ENCODE measurements around the gene C2CD3.
"Not testable (repeated sequence)": the region's sequence is repeated elsewhere in the genome, so short reads cannot be mapped to it uniquely, and the experiment has no call there.

C2CD3 gene

DNA sequence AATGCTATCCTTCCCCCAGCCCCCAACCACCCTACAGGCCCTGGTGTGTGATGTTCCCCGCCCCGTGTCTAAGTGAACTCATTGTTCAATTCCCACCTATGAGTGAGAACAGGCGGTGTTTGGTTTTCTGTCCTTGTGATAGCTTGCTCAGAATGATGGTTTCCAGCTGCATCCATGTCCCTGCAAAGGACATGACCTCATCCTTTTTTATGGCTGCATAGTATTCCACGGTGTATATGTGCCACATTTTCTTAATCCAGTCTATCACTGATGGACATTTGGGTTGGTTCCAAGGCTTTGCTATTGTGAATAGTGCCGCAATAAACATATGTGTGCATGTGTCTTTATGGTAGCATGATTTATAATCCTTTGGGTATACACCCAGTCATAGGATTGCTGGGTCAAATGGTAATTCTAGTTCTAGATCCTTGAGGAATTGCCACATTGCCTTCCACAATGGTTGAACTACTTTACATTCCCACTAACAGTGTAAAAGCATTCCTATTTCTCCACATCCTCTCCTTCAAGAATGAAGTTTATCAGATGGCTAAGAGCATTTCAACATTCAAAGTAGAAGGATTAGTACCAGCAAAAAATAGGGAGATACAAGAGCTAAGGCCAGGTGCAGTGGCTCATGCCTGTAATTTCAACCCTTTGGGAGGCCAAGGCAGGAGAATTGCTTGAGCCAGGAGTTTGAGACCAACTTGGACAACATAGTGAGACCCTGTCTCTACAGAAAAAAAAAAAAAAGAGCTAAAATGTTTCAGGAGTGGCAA is 50.4 kb downstream of the C2CD3 start:
- not testable (repeated sequence) for DNase-seq (ENCODE audit: low read depth)

DNA sequence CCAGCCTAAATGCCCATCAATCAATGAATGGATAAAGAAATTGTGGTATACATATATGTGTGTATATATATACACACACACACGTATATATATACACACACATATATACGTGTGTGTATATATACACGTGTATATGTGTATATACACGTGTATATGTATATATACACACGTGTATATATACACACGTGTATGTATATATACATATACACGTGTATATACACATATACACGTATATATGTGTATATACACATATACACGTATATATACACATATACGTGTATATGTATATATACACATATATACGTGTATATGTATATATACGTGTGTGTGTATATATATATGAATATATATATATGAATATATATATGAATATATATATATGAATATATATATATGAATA is 54.1 kb downstream of the C2CD3 start:
- no peak for DNase-seq (ENCODE audit: low read depth)

DNA sequence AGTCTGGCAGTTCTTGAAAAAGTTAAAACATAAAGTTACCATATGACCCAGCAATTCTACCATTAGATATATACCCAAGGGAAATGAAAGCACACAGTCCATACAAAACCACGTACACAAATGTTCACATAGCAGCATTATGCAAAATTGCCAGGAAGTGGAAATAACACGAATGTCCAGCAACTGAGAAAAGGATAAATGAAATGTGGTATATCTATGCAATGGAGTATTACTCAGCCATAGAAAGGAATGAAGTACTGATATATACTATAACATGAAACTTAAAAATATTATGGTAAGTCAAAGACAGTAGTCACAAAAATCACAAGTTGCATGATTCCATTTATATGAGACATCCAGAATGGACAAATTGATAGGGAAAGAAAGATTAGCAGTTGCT is 57.9 kb downstream of the C2CD3 start:
- no peak for DNase-seq (ENCODE audit: low read depth)

DNA sequence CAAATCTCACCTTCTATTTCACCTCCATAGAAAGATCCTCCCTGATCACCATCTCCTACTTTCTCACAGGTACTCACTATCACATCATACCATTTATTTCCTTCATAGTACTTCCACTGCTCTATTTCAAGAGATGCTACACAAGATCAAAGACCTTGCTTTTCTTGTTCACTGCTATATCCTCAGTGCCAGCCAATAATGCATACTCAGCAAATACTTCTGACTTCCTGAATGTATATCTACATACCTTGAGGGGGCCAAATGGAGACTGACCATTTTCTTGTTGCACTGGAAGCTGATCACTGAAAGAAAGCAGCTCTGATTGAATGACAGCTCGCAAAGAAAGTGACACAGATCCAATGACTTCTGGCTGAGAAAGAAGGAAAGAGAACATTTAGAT is 64.7 kb downstream of the C2CD3 start:
- DNase-seq (ENCODE audit: low read depth) = no peak

DNA sequence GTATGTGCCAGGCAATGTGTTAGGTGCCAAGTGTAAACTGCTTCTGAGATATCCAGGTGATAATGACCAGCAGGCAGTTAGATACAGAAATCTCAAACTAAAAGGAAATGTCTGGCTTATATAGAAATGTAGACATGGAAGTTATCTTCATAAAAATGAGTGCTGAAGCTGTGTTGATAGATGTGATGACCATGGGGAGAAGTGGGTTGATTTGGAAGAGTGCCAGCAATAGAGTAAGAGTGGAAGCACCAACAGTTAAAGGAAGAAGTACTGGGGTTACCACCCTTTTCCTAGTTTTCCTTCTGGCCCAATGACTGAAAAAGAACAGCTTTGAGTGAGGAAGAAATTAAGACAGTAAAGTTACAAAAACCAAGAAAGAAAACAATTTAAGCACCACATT is 68.5 kb downstream of the C2CD3 start:
- DNase-seq (ENCODE audit: low read depth) = no peak

DNA sequence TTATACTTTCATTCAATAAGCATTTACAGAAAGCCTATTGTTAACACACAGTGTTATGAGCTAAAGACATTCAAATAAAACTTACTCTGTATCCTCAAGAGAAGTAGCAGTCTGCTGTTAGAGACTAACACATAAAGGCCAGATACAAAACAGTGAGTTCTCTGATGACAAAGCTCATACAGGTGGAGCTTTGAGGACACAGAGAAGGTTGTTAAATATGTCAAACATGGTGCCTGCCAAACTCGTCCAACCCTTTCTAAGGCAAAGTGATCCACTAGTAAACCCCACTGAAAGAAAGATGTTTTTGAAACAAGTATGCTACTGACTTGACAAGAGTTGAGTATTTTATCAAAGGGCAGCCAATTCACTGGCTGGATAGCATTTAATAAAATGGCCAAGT is 70.1 kb downstream of the C2CD3 start:
- DNase-seq (ENCODE audit: low read depth) = no peak

DNA sequence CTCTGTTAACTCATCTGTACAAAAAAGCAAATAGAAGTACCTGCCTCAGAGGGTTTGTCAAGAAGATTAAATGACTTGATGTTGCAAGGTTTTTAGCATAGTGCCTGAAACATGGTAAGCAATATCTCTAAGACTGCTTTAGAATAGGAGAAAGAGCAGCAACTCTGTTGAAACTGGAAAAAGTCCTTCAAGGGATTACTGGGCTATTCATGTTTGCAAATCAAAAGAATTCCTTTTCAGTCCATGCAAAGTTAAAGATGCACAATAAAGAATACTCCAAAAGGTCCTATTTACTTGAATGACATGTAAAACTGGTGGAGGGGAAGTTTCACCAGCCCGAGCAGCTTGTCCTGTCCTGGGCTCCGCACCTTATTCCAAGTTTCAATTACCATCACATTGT is 70.6 kb downstream of the C2CD3 start:
- DNase-seq (ENCODE audit: low read depth) = no peak

DNA sequence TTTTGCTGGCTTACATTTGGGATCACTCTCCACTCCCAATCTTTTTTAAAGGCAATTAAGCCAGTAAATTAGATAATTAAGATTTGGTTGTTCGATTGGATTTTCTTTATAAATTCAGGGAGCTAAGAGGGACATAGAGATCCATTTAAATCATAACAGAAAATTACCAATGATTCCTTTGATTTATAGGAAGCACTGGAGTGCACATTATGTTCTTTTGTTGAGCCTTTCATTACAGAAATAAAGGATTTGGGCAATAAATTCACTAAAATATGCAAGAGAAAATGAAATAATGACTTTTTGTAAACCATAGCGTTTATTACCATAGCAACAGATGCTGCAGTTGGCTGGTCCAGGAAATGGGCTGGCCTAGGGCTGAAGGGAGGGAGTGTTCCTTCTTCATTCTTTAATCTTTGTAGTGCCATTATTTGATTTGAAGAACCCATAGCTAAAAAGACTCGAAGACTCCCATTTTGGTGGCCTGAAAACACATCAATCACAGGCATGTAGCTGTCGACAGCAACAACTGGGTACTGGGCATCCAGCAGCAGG is 73.0 kb downstream of the C2CD3 start:
- no peak for DNase-seq (ENCODE audit: low read depth)

DNA sequence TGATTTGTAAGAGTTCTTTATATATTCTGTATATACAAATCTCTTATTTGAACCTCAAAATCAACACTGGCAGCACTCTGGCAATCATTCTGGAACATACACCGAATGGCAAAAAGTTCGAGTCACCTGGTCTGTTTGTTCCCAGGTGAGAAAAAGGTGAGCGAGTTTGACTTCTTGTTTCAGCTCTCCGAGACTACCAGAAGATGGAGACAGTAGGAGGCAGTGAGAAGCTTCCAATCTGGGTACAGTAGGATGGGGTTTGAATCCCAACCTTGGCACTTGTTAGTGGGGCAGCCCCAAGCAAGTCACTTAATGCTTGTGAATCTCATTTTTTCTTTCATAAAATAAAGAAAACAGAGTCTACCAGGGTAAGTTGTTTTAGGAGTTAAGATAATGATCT is 76.4 kb downstream of the C2CD3 start:
- DNase-seq (ENCODE audit: low read depth) = no peak

DNA sequence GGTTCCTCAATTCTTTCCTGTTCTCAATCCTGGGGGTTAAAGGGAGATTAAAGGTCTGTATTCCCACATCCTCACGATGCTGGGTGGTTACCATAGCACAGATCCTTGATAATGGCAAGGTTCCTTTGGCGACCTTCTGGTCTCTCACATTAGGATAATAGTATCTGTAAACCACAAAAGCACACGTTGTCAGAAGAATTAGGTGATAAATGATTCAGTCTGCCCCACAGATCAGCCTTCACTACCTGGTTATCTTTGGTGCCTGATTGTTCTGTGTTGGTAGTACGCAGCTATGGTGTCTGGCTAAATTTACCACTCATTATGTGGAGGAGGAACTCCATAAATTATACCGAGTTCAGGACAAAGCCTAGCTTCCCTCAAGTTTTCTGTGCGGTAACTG is 78.4 kb downstream of the C2CD3 start:
- DNase-seq (ENCODE audit: low read depth) = no peak

DNA sequence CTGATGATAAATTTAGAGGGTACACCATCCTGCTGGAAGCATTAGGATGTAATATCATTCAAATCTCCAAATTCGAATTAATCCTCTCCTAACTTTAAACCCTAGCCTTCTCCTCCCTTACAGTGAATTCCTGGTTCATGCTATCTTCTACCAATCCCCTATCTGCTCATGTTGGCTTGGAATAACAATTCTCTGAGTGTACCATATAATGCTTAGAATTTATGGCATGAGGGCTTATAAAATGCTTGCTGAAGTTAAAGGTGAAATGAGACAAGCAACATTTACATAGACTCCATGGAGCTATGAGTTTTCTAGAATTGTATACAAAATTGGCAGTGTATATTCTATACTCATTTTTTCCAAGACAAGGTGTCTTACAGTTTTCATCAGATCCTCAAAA is 79.3 kb downstream of the C2CD3 start:
- DNase-seq (ENCODE audit: low read depth) = no peak

DNA sequence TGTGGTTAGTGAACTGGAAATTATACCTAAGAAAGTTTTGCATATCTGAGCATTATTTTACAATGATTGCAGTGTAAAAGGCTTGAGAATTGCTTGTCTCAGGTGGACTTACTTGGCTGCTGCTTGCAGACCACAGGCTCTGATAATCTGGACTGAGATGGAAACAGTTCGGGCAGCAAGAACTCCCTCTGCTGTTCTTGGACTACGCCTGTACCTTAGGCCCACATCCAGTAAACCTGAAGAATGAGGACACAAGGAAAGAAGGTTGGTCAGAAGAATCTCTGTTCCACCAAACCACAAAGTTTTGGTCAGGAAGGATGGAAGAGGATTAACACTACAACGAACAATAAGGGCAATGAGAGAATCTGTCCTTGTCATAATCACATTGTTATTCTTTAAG is 80.1 kb downstream of the C2CD3 start:
- no peak for DNase-seq (ENCODE audit: low read depth)

DNA sequence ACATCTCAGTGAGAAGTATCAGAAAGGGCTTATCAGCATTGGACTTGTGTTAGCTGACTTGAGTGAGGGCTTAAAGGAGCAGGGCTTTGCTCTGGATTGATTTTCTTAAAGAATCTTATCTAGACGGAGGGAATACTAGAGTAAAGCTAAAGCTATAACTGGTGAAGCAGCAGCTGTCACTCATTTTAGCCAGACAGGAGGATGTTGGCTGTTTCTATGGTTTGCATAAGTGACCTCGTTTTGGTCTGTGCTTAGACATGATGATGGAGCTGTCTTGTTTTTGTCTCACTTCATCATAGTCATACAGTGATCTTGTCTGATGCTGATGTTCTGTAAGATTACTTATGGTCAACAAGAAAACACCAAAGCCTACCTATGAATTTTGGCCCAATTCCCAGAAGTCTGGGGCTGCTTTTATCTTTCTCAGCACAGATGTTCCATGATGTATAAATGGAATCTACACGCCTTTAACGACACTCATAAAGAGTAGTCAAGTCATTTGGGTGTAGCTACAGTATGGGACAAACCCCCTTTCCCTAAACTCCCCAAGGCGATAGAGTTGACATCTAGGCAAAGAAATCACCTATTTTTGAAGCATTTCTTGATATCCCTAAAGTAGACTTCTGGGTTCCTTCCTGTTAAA is 84.4 kb downstream of the C2CD3 start:
- no peak for DNase-seq (ENCODE audit: low read depth)

DNA sequence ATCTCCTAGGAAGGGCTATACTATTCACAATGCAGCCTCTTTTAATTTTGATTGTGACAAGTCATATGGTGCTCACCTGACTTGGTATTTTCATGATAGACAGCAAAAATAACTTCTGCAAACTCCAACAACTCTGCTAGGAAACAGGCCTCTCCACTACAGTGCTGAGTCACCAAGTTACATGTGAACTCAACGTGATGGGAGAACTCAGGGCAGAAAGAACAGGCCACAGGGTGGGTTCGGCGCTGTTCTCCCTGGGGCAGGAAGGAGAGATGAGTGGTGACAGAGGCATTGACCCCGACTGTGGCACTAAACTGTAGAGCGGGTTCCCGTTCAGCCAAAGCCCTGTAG is 85.3 kb downstream of the C2CD3 start:
- no peak for DNase-seq (ENCODE audit: low read depth)

DNA sequence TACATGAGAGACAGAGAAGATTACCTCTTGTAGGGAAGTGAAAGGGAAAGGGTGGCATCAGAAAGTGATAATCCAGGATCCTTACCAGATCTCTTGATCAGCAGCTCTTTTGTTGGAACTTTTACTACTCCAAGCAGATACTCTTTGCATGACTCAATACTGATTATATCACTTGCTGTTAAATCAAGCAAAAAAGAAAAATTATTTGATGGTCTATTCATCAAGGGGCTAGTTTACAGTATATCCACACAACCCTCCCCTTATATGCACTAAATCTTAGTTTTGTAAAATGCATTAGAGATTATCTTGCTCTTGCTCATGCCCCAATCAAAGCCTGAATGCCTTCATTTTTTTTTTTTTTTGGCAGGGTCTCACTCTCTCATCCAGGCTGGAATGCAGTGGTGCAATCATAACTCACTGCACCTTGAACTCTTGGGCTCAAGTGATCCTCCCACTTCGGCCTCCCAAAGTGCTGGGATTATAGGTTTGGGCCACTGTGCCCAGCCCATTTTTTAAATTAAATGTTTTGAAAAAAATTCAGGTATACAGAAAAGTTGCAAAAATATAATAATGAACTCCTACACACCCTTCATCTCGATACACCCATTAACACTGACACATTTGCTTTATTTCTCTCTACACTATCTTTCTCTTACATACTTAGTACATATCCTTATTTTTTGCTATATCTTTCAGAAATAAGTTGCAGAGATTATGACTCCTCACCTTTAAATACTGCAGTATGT is 85.8 kb downstream of the C2CD3 start:
- DNase-seq (ENCODE audit: low read depth) = no peak

DNA sequence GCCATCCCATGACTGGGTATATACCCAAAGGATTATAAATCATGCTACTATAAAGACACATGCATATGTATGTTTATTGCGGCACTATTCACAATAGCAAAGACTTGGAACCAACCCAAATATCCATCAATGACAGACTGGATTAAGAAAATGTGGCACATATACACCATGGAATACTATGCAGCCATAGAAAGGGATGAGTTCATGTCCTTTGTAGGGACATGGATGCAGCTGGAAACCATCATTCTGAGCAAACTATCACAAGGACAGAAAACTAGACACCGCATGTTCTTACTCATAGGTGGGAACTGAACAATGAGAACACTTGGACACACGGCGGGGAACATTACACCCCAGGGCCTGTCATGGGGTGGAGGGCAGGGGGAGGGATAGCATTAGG is 86.9 kb downstream of the C2CD3 start:
- DNase-seq (ENCODE audit: low read depth) = not testable (repeated sequence)

DNA sequence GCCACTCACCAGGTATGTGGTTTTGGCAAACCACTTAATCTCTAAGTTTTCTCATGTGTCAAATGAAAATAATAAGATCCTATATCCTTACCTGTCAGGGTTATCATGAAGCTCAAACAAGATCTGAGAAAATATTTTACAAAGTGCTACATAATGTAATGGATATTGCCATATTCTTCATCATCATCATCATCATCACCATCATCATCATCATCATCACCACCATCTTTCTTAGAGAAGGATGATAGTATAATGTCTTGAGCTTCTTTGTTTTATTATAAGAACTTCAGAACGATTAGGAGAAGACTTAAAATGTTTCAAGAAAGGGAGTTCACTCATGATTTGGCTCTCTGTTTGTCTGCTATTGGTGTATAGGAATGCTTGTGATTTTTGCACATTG is 89.4 kb downstream of the C2CD3 start:
- DNase-seq (ENCODE audit: low read depth) = no peak

DNA sequence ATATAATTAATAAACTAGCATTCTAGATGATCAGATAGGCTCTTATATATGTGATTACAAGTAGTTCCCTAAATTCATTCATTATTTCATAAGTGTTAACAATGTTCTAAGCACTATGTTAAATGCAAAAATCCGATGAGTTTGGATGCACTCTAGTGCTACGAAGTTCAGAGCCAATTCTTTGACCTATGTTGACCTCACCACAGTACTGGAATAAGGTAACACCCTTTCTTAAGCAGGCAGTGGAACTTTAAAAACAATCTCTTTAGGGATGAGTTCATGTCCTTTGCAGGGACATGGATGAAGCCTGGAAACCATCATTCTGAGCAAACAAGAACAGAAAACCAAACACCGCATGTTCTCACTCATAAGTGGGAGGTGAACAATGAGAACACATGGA is 93.6 kb downstream of the C2CD3 start:
- DNase-seq (ENCODE audit: low read depth) = no peak

DNA sequence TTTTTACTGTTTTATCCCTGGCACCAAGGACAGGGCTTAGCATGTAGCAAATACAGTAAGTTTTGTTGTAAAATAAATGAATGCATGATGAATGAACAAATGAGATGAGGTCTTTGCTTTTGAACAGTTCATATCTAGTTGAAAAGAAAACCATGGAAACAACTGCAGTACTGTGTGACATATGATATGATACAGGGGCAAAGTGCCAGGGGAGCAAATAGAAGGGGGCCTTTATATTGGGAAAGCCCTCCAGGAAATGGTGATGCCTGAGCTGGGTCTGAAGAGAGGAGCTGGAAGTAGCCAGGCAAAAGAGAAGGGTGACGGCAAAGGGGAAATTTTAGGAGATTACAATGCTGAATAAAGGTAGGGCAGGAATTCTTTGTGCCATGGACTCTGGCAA is 98.1 kb downstream of the C2CD3 start:
- DNase-seq (ENCODE audit: low read depth) = no peak

DNA sequence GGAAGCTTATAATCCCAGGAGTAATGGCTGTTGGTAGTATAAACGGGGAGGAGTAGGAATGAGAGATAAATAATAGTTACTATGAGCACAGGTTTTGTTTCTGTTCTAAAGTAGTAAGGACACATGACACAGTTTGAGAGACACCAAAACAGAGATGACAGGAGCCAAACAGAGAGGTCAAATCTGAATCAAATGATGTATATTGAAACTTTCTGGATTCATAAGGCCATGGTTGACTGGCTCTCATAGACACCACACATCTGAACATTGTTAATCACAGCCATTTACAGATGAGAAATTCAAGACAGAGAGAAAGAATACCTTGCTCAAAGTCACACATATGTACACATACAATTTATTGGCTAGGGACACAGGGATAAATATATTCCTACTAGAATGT is 98.5 kb downstream of the C2CD3 start:
- DNase-seq (ENCODE audit: low read depth) = no peak

DNA sequence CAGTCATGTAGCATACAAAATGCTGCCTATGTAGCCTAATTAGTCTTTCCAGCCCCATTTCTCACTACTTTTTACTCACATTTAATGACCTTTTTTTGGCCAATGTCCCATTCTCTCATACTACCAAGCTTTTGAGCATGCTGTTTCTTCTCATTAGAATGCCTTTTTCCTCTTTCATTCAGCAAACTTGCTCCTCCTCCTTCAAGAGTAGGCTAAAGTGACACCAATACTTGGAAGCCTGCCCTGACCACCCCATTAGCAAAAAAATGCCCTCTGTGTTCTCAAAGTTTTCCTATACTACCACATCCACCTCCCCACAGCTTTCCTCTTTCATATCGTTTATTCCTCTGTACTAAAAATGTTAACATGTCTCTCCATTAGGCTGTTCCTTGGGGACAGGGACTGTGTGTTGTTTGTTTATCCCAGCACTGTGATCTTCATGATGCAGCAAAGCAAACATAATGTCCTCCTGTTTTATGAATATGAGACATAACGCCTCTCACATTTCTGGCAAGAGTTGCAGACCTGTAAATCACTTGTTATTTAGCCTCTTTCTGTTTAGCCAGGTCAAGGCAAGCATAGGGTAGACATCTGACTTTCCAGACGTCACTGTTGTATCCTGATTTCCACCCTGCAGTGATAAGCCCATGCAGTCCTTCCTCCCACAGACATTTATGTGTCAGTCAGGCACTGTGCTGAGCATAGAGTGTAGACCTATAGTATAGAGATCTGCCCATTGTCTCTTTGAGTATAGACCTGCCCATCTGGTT is 99.9 kb downstream of the C2CD3 start:
- no peak for DNase-seq (ENCODE audit: low read depth)
